A673 (cell line): Measurements from ENCODE around the gene RIBC2. TPM values are rescaled to one million over a fixed set of nuclear protein-coding genes. Genes with fewer than 3 reads are reported as not detected.

ENCODE experiments used
- BruUV-seq: library from RNA; stranded (reverse); fragments of 400-500 nt; replicated peaks from 2 replicates; lab custom pipeline; 2021; lab: Mats Ljungman, UMichigan
- CTCF ChIA-PET: fragments of 300-600 bp; sonication (Branson Sonifier 250); formaldehyde crosslinking; loops from one replicate; lab custom pipeline; 2022; ENCODE audit warnings: antibody characterized with exemption; lab: Charles Lee
- POLR2A ChIA-PET: fragments of 300-600 bp; sonication (Branson Sonifier 250); formaldehyde crosslinking; loops from one replicate; lab custom pipeline; 2022; ENCODE audit warnings: antibody characterized with exemption; ENCODE audit not compliant: low non-redundant PET; lab: Charles Lee
- DNase-seq: peaks from one replicate; pipeline ENCODE4 v3.0.0-alpha.2; 2015; ENCODE audit warnings: low spot score
- H3K27ac ChIP-seq: fragments of 200-600 bp; sonication (generic); 2 replicates; pipeline ENCODE4 v1.5.1; 2016; ENCODE audit warnings: mixed run types, low read depth, mild to moderate bottlenecking, mixed read lengths, antibody characterized with exemption, low read length; ENCODE audit not compliant: poor library complexity, severe bottlenecking
- H3K27me3 ChIP-seq: fragments of 200-600 bp; sonication (generic); replicated peaks from 2 replicates; pipeline ENCODE4 v1.6.1; 2017; ENCODE audit warnings: mixed run types, low read depth, mild to moderate bottlenecking, mixed read lengths, antibody characterized with exemption, low read length; ENCODE audit not compliant: insufficient read depth, poor library complexity
- H3K36me3 ChIP-seq: fragments of 200-600 bp; sonication (generic); 2 replicates; pipeline ENCODE4 v1.6.1; 2016; ENCODE audit warnings: mixed run types, mild to moderate bottlenecking, mixed read lengths, antibody characterized with exemption, low read length; ENCODE audit not compliant: insufficient read depth, poor library complexity, severe bottlenecking
- H3K4me1 ChIP-seq: fragments of 200-600 bp; sonication (generic); 2 replicates; pipeline ENCODE4 v1.6.1; 2017; ENCODE audit warnings: mixed run types, mild to moderate bottlenecking, mixed read lengths, antibody characterized with exemption, low read length; ENCODE audit not compliant: insufficient read depth, poor library complexity, severe bottlenecking
- H3K4me3 ChIP-seq: fragments of 200-600 bp; sonication (generic); 2 replicates; pipeline ENCODE4 v1.5.1; 2016; ENCODE audit warnings: low read depth, mixed run types, mild to moderate bottlenecking, mixed read lengths, low read length; ENCODE audit not compliant: poor library complexity, severe bottlenecking
- H3K9me3 ChIP-seq: fragments of 200-600 bp; sonication (generic); 2 replicates; pipeline ENCODE4 v1.6.1; 2016; ENCODE audit warnings: mixed run types, low read depth, mild to moderate bottlenecking, mixed read lengths, antibody characterized with exemption, low read length; ENCODE audit not compliant: poor library complexity, severe bottlenecking
- EZH2 ChIP-seq: fragments of 200-600 bp; sonication (generic); IDR thresholded peaks from 2 replicates; pipeline ENCODE4 v1.6.1; 2017; ENCODE audit warnings: borderline replicate concordance, low read depth, mild to moderate bottlenecking, mixed read lengths, antibody characterized with exemption, low read length; ENCODE audit not compliant: poor library complexity, severe bottlenecking
- intact Hi-C: fragments of 100-400 bp; cut with micrococcal nuclease; formaldehyde crosslinking; loops from one replicate; pipeline ENCODE4 v1.10.0; 2022; ENCODE audit not compliant: unreplicated experiment
- total RNA-seq: library from RNA; stranded (reverse); gene quantifications from 2 replicates; pipeline ENCODE4 v1.2.3, GENCODE V29; 2021
- TF ChIP-seq, protein P1 (sequence below): fragments of 300-800, 200-600 bp; sonication (generic); conservative IDR thresholded peaks from 2 replicates; pipeline ENCODE4 v1.5.1; 2017; ENCODE audit warnings: low read depth, mild to moderate bottlenecking, antibody characterized with exemption, low read length, moderate library complexity, mixed read lengths

RIBC2 gene
- total RNA-seq, 1 experiment from 2014 or later, result 14.9 TPM

DNA sequence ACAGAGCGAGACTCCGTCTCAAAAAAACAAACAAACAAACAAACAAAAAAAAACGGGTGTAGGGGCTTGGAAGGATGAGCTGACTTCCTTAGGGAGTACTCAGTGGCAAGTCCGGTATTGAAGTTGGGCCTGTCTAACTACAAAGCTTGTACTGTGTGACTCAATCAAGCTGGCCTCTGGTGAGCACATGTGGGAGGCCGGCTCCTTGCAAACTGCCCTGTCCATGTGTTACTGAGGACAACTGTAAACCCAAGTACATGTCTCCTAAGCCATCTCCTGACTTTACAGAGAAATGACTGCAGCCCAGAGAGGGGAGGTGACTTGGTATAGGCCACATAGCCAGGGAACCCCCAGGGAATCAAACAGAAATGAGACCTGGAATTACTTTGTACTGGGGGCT is 11.6 kb downstream of the RIBC2 start:
- no peaks in the 10 kb centered on the region for H3K9me3 ChIP-seq
- BruUV-seq, result no TSS peak
- CTCF ChIA-PET, result no interaction called here
- H3K36me3 ChIP-seq, result peaks cover 3% of the 10 kb centered on the region
- DNase-seq, result no peak
- POLR2A ChIA-PET, result no interaction called here
- no peaks in the 10 kb centered on the region for H3K4me1 ChIP-seq
- no peak for TF ChIP-seq EZH2
- TF ChIP-seq, protein P1, sequence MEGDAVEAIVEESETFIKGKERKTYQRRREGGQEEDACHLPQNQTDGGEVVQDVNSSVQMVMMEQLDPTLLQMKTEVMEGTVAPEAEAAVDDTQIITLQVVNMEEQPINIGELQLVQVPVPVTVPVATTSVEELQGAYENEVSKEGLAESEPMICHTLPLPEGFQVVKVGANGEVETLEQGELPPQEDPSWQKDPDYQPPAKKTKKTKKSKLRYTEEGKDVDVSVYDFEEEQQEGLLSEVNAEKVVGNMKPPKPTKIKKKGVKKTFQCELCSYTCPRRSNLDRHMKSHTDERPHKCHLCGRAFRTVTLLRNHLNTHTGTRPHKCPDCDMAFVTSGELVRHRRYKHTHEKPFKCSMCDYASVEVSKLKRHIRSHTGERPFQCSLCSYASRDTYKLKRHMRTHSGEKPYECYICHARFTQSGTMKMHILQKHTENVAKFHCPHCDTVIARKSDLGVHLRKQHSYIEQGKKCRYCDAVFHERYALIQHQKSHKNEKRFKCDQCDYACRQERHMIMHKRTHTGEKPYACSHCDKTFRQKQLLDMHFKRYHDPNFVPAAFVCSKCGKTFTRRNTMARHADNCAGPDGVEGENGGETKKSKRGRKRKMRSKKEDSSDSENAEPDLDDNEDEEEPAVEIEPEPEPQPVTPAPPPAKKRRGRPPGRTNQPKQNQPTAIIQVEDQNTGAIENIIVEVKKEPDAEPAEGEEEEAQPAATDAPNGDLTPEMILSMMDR, result no peak
- intact Hi-C loops, result no loop called here
- H3K4me3 ChIP-seq, result no peak overlapping the region
- H3K27ac ChIP-seq, result no peak overlapping the region
- no peaks in the 10 kb centered on the region for H3K27me3 ChIP-seq

DNA sequence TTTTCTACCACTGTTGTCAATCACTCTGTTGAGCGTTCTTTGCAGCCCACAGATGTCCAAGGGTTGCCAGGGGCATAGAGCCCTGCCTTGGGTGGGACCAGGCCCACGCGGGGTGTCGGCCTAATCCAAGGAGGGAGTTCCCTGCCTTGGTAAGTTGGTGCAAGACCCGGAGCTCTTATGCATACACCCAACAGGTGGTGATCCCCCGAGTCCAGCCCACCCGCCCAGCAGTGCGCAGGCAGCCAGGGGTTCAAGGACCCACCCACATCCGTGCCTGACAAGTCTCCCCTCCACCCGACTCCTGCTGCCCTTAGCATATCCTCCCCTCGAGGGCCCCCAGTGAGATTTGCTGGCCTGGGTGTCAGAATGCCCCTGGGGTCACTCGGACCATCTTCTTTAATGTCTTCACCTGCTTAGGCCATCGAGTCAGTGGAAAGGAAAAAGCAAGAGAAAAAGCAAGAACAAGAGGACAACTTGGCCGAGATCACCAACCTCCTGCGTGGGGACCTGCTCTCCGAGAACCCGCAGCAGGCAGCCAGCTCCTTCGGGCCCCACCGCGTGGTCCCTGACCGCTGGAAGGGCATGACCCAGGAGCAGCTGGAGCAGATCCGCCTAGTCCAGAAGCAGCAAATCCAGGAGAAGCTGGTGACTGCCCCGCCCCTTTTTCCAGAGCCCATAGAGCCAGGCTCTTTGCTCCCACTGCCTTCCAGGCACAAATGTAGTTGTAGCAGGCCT is 12.2 kb downstream of the RIBC2 start:
- BruUV-seq, result no TSS peak
- Histone ChIP-seq H3K27me3 (no peaks in the 10 kb centered on the region), H3K4me3 (no peak overlapping the region), H3K9me3 (no peaks in the 10 kb centered on the region), H3K27ac (no peak overlapping the region), H3K36me3 (peaks cover 3% of the 10 kb centered on the region), H3K4me1 (no peaks in the 10 kb centered on the region)
- ChIA-PET CTCF (no interaction called here), POLR2A (no interaction called here)
- DNase-seq, result no peak
- TF ChIP-seq, protein P1, result no peak
- no peak for TF ChIP-seq EZH2
- intact Hi-C loops, result no loop called here

DNA sequence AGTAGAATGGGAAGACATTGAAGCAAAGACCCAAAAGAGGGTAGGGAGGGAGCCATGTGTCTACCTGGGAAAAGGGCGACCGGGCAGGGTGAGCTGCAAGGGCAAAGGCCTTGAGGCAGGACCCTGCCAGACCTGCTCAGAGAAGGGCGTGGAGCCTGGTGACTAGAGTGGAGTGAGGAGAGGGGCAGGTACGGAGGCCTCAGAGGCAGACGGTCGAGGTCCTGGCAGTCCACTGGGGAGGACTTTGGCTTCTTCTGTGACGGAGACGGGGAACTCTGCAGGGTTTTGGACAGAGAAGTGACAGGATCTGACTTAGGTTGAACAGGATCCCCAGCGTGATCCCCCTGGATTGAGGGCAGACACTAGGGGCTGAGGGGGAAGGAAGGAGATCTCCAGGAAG is 12.9 kb downstream of the RIBC2 start:
- no peak for TF ChIP-seq EZH2
- TF ChIP-seq, protein P1, result no peak
- Histone ChIP-seq H3K4me3 (no peak overlapping the region), H3K27me3 (no peaks in the 10 kb centered on the region), H3K36me3 (peaks cover 3% of the 10 kb centered on the region), H3K27ac (no peak overlapping the region), H3K4me1 (no peaks in the 10 kb centered on the region), H3K9me3 (no peaks in the 10 kb centered on the region)
- no peak for DNase-seq
- ChIA-PET CTCF (no interaction called here), POLR2A (no interaction called here)
- intact Hi-C loops, result no loop called here
- no TSS peak for BruUV-seq
